PC-9 (cell line): ENCODE data around the gene SELPLG. TPM values are rescaled to one million over a fixed set of nuclear protein-coding genes. Genes with fewer than 3 reads are reported as not detected.
A peak's percentile ranks its signal among the peaks of the same experiment; 100 is the strongest.

Experiments used
- BruUV-seq: library from RNA; stranded (reverse); fragments of 400-500 nt; replicated peaks from 2 replicates; lab custom pipeline; 2021; lab: Mats Ljungman, UMichigan
- CTCF ChIA-PET: fragments of 300-600 bp; sonication (Branson Sonifier 250); formaldehyde crosslinking; loops from one replicate; lab custom pipeline; 2022; ENCODE audit warnings: antibody characterized with exemption; lab: Charles Lee
- POLR2A ChIA-PET: fragments of 300-600 bp; sonication (Branson Sonifier 250); formaldehyde crosslinking; loops from one replicate; lab custom pipeline; 2022; ENCODE audit warnings: antibody characterized with exemption; ENCODE audit not compliant: unreplicated experiment; lab: Charles Lee
- DNase-seq, 2 experiments: peaks; one replicate each; pipeline versions ENCODE4 v3.0.0 to v3.0.0-alpha.2; 2015 to 2022; ENCODE audit warnings: mixed read lengths in 1 of 2
- H2AFZ ChIP-seq: fragments of 200-600 bp; sonication (generic); 2 replicates; pipeline ENCODE4 v1.8.1; 2017; ENCODE audit warnings: antibody characterized with exemption
- H3F3A ChIP-seq: fragments of 200-600 bp; sonication (generic); 2 replicates; pipeline ENCODE4 v1.8.1; 2017; ENCODE audit warnings: antibody characterized with exemption, mild to moderate bottlenecking, low read depth; ENCODE audit not compliant: insufficient read depth
- H3K27ac ChIP-seq: fragments of 200-600 bp; sonication (generic); 2 replicates; pipeline ENCODE4 v1.6.1; 2016; ENCODE audit warnings: mixed run types
- H3K27me3 ChIP-seq: fragments of 200-600 bp; sonication (generic); 2 replicates; pipeline ENCODE4 v1.6.1; 2016; ENCODE audit warnings: low read depth, mixed run types; ENCODE audit not compliant: insufficient read depth
- H3K36me3 ChIP-seq: fragments of 200-600 bp; sonication (generic); 2 replicates; pipeline ENCODE4 v1.6.1; 2016; ENCODE audit warnings: low read depth, mixed run types
- H3K4me1 ChIP-seq: fragments of 200-600 bp; sonication (generic); replicated peaks from 2 replicates; pipeline ENCODE4 v1.6.1; 2016; ENCODE audit warnings: mixed run types; ENCODE audit not compliant: insufficient read depth
- H3K4me2 ChIP-seq: fragments of 200-600 bp; sonication (generic); 2 replicates; pipeline ENCODE4 v1.6.1; 2017; ENCODE audit warnings: mixed run types
- H3K4me3 ChIP-seq: fragments of 200-600 bp; sonication (generic); 2 replicates; pipeline ENCODE4 v1.6.1; 2016; ENCODE audit warnings: mixed run types
- H3K79me2 ChIP-seq: fragments of 200-600 bp; sonication (generic); 2 replicates; pipeline ENCODE4 v1.6.1; 2017; ENCODE audit warnings: low read depth, mixed run types
- H3K9me2 ChIP-seq: fragments of 200-600 bp; sonication (generic); 2 replicates; pipeline ENCODE4 v1.8.1; 2017; ENCODE audit warnings: mild to moderate bottlenecking; ENCODE audit not compliant: insufficient read depth
- H3K9me3 ChIP-seq: fragments of 200-600 bp; sonication (generic); 2 replicates; pipeline ENCODE4 v1.8.1; 2016; ENCODE audit warnings: low read depth; ENCODE audit not compliant: insufficient read depth
- H4K20me1 ChIP-seq: fragments of 200-600 bp; sonication (generic); 2 replicates; pipeline ENCODE4 v1.8.1; 2017; ENCODE audit not compliant: insufficient read depth
- EZH2 ChIP-seq: fragments of 200-600 bp; sonication (generic); IDR thresholded peaks from 2 replicates; pipeline ENCODE4 v1.8.0; 2017; ENCODE audit warnings: antibody characterized with exemption, low read depth
- intact Hi-C: fragments of 100-400 bp; cut with micrococcal nuclease; formaldehyde crosslinking; loops from one replicate; pipeline ENCODE4 v1.10.0; 2022; ENCODE audit not compliant: unreplicated experiment
- total RNA-seq: library from RNA; stranded (reverse); gene quantifications from 2 replicates; pipeline ENCODE4 v1.2.3, GENCODE V29; 2021
- TF ChIP-seq, protein P1 (sequence below): fragments of 200-600 bp; sonication (generic); conservative IDR thresholded peaks from 2 replicates; pipeline ENCODE4 v1.6.1; 2017; ENCODE audit warnings: mixed run types, antibody characterized with exemption, mild to moderate bottlenecking, moderate library complexity

The SELPLG gene
- total RNA-seq, 1 experiment from 2014 or later: 0.96 TPM

DNA sequence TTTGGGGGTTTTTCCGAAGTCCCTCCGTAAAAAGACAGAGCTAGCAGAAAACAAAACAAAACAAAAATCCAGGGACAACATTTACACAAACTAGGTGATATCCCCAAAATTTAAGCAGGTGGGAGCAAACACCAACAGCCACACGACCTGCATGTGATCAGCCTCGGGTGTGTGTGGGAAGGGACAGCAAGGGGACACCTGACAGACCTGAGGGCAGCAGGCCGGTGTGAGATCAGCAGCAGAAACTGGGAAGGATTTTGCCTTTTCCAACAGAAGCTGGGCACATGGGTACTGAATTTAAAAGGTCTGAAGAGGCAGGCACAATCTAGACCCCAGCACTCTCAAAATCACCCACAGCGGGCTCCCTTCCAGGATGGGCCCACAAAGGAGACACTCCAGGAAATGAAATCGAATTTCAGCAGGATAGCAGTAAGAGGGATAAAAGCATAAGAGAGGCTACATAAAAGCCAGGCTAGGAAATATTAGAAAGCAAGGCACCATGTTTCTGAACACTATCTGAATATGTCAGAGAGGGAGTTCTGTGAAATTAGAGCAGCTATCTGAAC is 36.5 kb upstream of the SELPLG start:
- POLR2A ChIA-PET: no interaction called here
- Histone ChIP-seq H3F3A (peaks cover 16% of the 10 kb centered on the region), H3K79me2 (peaks cover 8% of the 10 kb centered on the region; the same call in 1 of the 2 replicates), H2AFZ (no peak overlapping the region), H3K4me3 (no peak overlapping the region), H3K9me2 (no peaks in the 10 kb centered on the region), H3K9me3 (no peaks in the 10 kb centered on the region), H3K4me2 (no peak overlapping the region), H3K27me3 (no peaks in the 10 kb centered on the region), H3K4me1 (no peaks in the 10 kb centered on the region), H3K36me3 (no peaks in the 10 kb centered on the region; the same call in 1 of the 2 replicates), H4K20me1 (peaks cover 4% of the 10 kb centered on the region; the same call in 1 of the 2 replicates), H3K27ac (0 out of 2 replicates have a peak overlapping the region, but pooled peaks have one; percentile 11)
- no TSS peak for BruUV-seq
- CTCF ChIA-PET: no interaction called here
- intact Hi-C loops: no loop called here
- DNase-seq: no peak
- no peak for TF ChIP-seq EZH2
- TF ChIP-seq, protein P1, sequence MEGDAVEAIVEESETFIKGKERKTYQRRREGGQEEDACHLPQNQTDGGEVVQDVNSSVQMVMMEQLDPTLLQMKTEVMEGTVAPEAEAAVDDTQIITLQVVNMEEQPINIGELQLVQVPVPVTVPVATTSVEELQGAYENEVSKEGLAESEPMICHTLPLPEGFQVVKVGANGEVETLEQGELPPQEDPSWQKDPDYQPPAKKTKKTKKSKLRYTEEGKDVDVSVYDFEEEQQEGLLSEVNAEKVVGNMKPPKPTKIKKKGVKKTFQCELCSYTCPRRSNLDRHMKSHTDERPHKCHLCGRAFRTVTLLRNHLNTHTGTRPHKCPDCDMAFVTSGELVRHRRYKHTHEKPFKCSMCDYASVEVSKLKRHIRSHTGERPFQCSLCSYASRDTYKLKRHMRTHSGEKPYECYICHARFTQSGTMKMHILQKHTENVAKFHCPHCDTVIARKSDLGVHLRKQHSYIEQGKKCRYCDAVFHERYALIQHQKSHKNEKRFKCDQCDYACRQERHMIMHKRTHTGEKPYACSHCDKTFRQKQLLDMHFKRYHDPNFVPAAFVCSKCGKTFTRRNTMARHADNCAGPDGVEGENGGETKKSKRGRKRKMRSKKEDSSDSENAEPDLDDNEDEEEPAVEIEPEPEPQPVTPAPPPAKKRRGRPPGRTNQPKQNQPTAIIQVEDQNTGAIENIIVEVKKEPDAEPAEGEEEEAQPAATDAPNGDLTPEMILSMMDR: no peak

DNA sequence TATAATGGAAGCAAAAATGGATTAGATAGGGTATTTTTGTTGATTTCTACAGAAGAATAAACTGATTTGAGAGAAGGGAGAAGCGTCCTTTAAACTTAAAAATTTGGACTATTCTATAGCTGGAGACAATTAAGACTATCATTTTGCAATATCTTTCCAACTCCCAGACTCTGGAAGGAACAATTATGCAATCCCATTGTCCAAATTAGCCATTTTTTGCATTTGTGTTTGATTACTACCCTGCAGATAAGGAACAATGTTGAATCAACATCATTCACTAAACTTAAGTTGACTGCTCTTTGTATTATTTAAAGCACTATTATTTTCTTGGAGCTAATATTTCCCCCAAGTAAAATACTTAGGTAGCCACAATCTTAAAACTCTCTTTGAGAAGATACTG is 34.8 kb upstream of the SELPLG start:
- no peak overlapping the region for H3K27ac ChIP-seq
- H3K9me2 ChIP-seq: no peaks in the 10 kb centered on the region
- no peak overlapping the region for H3K4me3 ChIP-seq
- H3K4me1 ChIP-seq: peaks cover 7% of the 10 kb centered on the region
- ChIA-PET POLR2A (no interaction called here), CTCF (interaction anchor here (0.6 kb wide), 1 partner anchor 993 kb away, joined by 5 read pairs; no protein-coding TSS in a partner anchor)
- peaks cover 4% of the 10 kb centered on the region; the same call in 1 of the 2 replicates for H4K20me1 ChIP-seq
- H3K79me2 ChIP-seq: peaks cover 18% of the 10 kb centered on the region
- H3K27me3 ChIP-seq: no peaks in the 10 kb centered on the region
- TF ChIP-seq EZH2: no peak
- TF ChIP-seq, protein P1: no peak
- no peaks in the 10 kb centered on the region; the same call in 1 of the 2 replicates for H3K36me3 ChIP-seq
- BruUV-seq: no TSS peak
- peaks cover 30% of the 10 kb centered on the region for H3F3A ChIP-seq
- DNase-seq: no peak
- intact Hi-C loops: loop anchor here (5.0 to 10.0 kb wide), 3 partner anchors 104 to 726 kb away; partner anchors contain the start of genes ISCU and SART3
- no peak overlapping the region for H2AFZ ChIP-seq
- no peaks in the 10 kb centered on the region for H3K9me3 ChIP-seq
- no peak overlapping the region for H3K4me2 ChIP-seq

DNA sequence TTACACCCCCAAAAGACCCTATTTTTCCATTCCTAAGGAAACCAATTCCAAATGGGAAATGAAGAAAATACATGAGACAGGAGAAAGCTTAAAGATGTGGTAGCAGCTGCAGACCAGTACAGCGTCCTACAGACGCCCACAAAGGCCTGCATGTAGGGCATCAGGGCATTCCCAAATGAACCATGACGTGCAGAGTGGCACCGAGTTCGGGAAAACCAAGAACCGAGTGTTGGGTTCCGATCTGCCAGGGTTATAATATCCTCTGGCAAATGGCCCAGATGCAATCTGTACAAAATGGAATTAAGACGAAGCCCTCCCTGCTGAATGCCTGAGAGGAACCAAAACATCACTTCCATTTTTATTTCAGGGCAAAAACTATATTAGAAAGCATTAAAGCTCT is 34.4 kb upstream of the SELPLG start:
- Histone ChIP-seq H3K79me2 (peaks cover 23% of the 10 kb centered on the region), H3K27me3 (no peaks in the 10 kb centered on the region), H3K4me3 (no peak overlapping the region), H2AFZ (no peak overlapping the region), H3K4me1 (peaks cover 7% of the 10 kb centered on the region), H3K4me2 (no peak overlapping the region), H3K9me2 (no peaks in the 10 kb centered on the region), H3K9me3 (no peaks in the 10 kb centered on the region), H3K36me3 (no peaks in the 10 kb centered on the region; the same call in 1 of the 2 replicates), H4K20me1 (peaks cover 4% of the 10 kb centered on the region; the same call in 1 of the 2 replicates), H3F3A (peaks cover 32% of the 10 kb centered on the region), H3K27ac (no peak overlapping the region)
- intact Hi-C loops: loop anchor here (5.0 to 10.0 kb wide), 3 partner anchors 103 to 727 kb away; partner anchors contain the start of genes ISCU and SART3
- no peak for TF ChIP-seq EZH2
- TF ChIP-seq, protein P1: no peak
- POLR2A ChIA-PET: no interaction called here
- DNase-seq: no peak
- BruUV-seq: no TSS peak
- CTCF ChIA-PET: interaction anchor here (0.6 kb wide), 1 partner anchor 992 kb away, joined by 5 read pairs; no protein-coding TSS in a partner anchor
